GM19240 (cell line): Measurements from ENCODE around the gene ACOX3.

Experiments used
- DNase-seq: peaks from one replicate; pipeline ENCODE4 v3.0.0; 2011; ENCODE audit warnings: low spot score; ENCODE audit not compliant: insufficient read length

Gene ACOX3

DNA sequence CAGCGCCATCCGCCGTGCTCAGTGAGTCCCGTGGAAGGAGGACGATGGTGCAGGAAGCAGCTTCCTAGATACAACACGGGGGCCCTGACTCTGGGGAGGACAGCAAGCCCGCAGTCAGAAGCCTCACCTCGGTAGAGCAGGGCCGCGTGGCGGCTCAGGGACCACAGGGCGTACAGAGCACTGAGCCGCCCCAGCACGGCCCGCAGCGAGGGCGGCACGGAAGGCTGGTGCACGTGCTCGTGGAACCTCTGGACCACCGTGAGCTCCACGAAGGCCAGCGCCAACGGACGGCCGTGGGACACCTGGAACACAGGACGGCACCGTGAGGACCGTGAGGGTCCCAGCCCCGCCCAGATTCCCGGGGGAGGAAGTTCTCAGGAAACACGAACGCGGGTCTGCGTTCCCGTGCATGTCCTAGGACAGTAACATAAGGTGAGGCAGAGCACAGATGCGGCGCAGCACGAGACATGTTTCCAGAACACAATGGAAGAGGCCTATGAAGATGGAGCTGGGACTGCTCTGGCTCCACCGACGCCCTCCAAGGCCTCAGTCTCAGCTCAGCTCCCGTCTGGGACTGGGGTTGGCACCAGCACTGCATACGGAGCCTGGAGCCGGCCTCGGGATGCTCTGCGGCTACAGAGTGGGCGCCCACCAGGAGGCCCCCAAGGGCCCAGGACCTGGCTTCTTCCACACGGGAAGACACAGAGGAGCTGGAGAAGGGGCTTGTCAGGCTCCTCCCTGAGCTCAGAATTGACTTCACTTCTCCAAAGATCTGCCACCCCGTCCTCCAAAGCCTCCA is 65.5 kb downstream of the ACOX3 start:
- no peak for DNase-seq

DNA sequence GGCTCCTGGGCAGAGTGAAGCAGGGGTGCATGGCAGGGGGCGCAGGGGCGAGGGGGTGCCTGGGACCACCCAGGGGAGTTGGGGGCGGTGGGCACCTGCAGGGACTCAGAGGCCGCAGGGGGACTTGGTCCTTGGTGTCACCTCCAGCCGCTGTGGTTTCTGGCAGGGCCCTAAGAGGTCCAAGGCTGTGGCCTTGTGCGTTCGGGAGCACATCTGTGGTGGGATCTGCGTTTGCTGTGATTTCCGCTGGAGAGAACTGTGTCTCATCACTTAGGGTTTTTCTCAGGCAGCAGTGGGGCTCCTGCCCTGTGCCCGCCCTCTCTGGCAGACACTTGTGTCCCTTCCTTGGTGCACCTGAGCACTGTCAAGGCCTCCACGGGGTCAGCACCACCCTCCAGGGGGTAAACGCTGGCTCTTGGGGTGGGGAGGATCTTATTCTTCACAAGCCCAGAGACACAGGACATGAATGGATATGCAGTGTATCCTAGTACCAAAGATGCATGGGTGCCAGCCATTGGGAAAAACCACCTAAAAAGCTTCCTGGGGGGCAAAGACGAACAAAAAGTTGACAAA is 66.5 kb downstream of the ACOX3 start:
- DNase-seq = no peak

DNA sequence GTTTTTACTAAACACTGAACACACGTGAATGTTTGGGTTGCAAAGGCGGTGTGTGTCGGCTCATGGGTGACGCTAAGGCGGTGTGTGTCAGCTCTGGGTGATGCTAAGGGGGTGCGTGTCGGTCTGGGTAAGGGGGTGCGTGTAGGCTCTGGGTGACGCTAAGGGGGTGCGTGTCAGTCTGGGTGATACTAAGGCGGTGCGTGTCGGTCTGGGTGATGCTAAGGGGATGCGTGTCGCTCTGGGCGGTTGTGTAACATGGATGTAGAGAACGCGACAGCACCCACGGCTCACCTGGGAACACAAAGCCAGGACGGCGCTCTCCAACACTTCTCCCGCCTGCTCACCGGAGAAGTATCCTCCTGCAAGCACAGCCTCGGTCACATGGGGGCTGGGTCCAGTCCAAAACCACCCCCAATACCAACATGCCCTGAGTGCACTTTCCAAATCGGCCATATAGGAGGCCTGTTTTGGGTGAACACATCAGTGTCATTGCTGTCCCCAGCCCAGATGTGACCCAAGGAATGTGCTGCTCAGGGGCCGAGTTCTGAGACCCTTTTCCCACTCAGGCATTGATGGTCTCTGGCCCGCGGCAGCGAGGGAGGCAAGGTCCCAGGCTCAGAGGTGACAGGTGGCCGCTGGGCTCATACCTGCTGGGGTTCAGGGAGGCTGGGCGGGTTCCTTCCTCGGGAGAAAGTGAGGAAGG is 67.1 kb downstream of the ACOX3 start:
- no peak for DNase-seq

DNA sequence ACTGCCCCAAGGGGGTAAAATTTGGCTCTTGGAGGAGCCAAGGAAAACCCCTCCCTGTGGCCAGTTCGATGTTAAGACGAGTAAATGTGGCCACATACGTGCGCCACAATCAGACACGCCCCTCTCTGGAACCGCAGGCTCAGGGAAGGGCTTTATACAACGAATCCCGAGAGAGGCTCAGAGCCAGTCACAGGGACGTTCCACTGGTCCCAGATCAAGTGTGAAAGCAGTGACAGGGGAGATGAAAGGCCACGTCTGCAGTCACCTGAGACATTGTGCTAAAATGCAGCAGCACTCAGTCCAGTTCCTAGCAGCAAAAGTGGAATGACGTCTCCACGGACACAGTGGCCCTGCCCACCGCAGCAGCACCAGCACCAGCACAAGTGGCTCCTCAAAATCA is 68.0 kb downstream of the ACOX3 start:
- DNase-seq = no peak

DNA sequence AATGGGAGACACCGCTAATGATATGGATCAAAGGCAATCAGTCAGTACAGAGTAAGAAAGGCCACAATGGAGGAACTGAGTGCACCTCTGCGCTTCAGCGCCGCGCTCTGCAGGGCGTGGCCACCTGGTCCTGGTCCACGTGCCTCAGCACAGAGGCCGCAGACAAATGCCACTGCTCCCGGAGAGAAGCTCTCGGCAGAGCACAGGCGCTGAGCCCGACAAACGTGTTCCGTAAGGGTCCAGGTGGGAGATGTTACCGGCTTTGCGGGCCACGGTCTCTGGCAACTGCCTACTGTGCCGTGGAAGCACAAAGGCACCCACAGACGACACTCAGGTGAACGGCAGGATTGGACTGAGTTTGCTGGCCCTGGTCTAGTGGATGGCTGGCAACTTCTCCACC is 68.9 kb downstream of the ACOX3 start:
- no peak for DNase-seq

DNA sequence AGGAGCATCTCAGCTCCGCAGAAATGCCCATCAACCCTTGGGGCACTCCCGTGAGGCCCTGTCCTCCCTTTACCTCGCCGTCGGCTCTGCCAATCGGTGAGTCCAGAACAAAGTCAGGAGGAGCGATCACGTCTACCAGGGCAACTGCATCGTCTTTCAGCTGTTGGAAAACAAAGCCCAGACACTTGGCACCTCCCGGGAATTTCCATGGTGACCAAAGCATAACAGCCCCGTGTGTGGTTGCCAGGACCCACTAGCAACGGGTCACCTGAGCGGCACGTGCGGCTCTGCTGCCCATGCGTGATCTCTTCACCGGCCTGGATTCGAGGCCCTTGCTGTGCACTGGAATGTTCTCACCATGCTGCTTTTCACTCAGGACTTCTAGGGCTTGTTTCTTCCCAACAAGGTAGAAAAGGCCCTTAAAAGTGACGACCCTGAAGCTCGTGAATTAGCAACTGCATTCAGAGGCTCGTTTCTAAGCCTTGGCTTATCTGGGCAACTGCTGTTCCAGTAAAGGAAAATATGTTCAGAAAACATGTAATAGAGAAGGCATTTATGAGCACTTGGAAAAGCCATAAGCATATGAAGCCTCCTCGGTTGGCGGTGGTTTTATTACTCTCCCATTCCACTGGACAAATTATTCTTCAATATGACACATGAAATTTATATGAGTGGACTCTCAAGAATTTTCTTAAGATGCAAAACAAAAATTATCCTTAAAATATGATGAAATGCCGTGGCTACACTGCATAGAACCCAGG is 69.5 kb downstream of the ACOX3 start:
- no peak for DNase-seq

DNA sequence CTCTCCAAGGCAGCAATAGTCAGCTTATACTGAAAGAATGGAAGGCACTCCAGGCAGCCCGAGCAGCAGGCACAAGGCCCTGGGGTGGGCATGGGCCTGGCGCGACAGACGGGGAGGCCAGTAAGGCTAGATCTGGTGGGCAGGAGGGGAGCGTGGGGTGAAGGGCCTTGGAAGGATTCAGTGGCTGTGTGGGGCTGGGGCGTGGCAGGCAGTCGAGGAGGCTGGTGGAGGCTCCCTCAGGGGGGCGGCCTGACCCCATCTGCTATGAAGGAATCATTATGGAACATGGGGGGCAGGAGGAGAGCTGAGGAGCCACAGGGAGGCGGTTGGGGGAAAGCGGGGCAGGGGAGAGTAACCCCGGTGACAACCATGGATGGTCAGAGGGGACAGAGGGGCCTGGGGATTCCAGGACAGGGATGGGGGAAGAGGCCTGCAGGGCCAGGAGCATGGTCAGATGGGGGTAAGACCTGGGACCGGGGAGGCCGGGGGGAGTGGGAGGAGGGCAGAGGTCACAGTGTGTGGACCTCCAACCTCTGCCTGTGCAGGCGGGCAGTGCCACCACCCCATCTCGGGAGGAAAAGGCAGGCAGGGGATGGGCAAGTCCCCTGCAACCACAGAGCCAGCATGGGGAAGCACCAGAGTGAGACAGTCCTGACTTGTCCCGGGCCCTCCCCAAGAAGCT is 70.3 kb downstream of the ACOX3 start:
- no peak for DNase-seq

DNA sequence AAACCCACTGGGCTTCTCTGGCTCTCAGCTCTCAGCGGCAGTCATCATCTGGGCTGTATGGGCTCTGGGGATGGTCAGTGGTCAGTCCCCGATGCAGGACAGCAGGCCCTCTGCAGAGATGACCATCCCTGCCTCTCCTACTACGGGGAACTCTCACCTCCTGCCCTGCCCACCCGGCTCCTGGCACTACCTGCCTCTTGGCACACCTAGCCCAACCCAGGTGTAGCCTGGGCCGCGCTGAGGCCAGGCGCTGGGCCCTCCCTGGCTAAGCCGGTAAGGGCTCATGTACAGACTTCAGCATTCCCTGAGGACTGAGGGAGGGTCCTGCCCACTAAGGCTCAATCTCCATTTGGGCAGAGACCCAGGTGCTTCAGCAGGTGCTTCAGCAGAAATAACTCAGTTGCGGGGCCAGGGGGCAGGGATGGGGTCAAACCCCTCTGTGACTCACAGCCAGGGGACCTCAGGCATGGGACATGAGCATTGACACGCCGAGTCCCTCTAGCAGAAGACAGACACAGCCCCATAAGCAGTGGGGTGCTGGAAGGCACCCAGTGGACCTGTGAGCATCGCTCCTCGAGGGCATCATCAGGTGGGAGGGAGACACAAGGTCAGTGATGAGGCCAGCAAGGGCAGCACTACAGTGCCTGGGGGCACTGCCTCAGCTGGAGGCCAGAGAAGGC is 71.0 kb downstream of the ACOX3 start:
- no peak for DNase-seq

DNA sequence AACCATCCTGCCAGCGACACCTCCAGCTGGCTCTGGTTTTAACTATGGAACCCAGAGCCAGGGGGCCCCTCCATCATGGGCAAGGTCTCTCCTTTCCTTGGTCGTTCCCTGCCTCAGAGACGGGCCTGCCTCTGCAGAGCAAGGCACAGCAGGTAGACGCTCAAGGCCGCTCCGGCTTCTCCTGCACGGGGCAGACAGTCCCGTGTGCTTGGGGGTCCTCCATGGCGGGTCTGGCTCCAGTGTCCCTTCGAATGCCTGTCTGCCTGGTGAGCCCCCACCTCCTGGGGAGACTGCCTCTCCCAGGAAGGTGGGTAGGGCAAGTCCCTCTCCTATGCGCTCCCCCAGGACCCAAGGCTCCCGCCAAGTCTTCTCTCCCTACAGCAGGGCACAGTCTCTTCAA is 71.5 kb downstream of the ACOX3 start:
- no peak for DNase-seq

DNA sequence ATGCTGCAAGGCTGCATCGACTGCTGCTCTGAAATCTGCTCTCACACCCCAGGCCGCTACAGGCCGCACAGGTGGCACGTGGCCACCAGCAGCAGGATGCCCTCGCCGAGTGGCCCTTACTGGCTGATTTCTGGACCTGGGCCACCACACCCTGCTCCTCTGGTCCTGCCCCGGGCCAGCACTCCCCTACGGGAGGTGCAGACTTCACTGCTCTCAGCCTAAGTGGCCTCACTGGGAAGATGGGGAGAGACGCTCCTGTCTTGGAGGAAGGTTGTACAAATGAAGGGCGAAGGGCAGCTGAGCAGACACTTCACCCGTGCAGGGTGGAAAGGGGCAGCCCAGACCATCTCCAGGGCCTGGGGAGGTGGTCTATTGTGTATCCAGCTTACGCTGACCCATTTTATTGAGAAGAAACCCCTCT is 72.5 kb downstream of the ACOX3 start:
- no peak for DNase-seq

DNA sequence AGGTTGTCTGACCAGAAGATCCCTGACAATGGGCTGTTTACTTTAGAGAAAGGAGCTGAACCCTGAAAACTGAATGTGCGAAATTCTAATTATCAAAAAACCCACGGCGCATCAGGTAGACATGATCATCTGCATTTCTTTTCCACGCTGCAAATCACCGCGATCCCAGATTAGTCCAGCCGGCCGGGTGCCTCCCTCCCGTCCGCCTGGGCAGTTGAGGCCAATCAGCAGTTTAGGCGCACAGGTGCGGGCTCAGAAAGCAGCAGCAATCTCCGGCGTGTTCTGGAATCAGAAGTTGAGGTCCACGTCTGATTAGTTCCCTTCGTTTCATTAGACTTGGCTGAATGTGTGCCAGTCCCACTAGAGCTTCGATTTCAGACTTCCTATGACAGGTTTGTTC is 73.9 kb downstream of the ACOX3 start:
- no peak for DNase-seq

DNA sequence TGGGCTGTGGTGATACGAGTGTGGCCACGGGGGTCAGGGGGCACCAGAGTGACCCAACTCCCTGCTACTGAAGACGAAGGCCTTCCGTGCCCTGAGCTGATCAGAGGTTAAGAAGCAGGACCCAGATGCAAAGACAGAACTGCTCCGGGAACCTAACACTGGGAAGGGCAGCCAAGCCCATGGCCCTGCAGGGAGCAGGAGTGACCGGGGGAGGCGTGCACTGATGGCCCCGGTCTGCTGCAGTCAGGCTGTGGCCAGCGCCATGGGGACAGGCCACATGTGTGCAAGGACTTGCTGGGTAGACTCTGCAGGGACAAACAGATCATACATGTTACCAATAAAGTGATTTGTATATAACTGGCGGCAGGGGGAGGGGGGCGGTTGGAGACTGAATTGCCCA is 74.6 kb downstream of the ACOX3 start:
- DNase-seq = no peak

DNA sequence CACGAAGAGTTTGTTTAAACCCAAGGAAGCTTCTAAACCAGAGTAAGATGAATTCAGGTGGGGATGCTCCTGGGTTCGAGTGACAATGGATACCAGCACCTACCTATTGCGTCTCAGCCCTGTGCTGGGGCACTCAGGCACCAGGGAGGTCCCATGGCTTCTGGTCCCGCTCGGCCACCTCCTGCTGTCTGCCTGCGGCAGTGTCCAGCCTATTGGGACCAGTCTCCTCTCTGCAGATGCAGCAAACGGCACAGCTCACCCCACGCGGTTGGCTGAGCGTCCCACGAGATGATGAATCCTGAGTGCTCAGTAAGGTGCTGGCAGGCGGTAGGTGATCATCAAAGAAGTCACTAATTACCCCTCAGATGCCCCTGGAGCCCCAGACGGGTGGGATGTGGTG is 75.2 kb downstream of the ACOX3 start:
- no peak for DNase-seq

DNA sequence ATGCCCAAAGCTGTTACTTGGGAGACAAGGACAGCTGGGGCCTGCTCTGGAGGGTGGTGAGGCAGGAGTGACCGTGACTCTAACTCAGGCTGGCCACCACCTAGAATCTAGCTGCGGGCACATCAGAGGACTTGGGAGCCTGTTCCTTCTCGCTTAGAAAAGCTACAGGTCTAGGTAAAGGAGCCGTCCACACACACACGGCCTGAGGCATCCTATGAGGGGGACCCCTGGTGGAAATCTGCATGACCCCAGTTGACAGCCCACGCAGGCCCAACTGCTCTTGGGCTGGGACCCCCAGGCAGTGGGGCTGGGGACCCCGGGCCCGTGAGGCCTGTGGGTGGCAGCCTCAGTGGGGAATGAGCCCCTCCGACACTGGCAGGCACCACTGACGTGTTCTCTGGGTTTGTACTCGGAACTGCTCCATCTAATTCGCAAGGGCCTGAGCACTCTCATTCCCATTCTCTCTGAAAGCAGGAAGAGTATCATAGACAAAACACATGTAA is 75.6 kb downstream of the ACOX3 start:
- DNase-seq = no peak

DNA sequence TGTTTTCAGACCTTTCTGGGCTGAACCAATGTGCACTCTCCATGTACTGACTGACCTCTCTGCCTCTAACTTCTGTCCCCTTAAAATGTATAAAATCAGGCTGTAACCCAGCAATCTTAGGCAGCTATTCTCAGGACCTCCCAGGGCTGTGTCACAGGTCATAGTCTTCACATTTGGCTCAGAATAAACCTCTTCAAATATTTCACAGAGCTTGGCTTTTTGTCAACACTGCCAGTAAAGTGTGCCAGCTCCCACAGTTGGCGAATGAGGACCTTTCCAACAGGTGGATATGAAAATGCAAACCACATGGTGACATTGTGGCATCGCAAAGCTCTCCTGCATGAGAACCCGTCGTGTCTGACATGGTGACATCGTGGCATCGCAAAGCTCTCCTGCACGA is 76.4 kb downstream of the ACOX3 start:
- no peak for DNase-seq

DNA sequence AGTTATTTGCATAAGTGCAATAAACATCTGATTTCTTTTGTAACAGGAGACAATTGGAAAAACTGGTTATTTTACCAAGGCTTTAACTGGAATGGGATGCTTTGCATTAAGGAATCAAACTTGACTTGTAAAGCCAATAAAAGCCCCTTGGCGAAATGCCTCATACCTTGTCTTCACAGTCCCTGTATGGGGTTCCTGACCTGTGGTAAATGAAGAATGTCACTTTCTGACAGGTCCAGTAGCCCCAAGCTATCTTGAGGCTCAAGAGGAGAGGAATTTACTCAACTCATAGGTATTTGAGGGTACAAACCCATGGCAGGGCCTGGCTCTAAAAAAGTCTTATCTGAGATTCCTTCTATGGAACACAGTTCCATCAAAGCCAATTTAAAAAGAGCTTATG is 78.0 kb downstream of the ACOX3 start:
- DNase-seq = no peak

DNA sequence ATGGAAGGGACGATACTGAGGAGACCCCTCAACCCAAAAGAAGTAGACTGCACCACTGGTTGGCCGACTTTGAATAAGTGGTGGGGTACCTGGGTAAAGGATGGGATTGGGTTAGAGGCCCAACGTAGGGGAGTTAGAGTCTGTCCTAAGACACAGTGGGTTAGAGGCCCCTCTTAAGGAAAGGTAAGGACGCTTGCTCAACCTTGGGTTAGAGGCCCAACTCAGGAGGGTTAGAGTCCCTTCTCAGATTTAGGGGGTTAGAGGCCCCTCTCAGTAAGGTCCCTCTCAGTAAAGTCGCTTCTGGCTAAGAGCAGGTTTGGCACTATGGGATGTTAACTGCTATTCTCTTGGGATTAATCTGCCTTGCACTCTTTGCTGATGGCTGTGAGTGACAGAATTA is 81.3 kb downstream of the ACOX3 start:
- DNase-seq = no peak

DNA sequence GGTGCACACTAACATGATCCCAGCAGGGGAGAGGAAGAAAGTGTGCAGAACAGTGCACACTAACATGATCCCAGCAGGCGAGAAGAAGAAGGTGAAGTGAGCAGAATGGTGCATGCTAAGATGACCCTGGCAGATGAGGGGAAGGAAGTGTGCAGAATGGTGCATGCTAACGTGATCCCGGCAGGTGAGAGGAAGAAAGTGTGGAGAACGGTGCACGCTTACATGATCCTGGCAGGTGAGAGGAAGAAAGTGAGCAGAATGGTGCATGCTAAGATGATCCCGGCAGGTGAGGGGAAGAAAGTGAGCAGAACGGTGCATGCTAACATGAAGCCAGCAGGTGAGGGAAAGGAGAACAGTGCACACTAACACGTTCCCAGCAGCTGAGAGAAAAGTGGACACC is 83.7 kb downstream of the ACOX3 start:
- DNase-seq = no peak

DNA sequence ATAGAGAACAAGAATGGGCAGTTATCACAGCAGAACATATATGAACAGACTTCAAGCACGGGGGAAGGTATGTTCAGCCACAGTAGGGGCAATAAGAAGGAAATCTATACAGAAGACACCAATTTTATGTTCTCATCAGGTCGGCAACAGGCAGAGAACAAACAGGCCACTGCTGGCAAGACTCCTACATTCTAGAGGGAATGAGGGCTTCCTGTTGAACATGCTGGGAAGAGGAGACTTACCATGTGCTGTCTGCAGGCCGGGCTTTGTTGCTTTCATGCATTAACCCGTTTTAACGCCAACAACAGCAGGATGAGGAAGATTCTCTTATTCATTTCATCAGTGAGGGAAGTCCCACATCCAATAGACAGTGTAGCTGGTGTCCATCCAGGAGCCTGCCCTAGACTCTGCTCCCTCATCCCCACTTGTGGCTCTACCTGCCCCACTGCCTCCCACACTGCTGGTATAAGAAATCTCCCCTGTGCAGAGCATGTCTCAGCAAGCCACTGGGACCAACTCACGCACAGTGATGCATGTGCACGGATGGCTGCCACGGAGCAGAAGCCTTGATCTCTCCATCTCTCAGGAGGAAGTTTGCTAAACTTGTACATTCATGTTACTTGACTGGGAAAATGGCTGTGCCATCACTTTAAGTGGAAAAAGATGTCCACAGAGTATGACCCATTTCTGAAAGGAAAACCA is 84.5 kb downstream of the ACOX3 start:
- no peak for DNase-seq

DNA sequence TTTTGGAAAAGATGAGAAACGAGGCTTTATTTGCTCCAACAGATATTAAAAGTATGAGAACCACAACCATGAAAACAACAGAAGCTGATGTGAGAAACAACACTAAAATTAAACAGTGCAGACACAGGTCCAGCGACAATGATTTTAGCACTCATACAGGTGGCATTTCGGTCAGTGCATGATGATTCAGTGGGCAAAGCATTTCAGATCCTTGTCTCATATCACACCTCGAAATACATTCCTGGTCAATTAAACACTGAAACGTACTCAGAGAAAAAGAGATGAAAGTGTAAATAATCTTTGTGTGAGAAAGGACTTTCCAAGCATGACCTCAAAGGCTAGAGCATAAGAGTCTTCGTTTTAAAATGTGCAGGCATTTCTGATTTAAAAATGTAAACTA is 85.2 kb downstream of the ACOX3 start:
- no peak for DNase-seq
